Kidney epithelial cell (primary cell): ENCODE data around the gene EMC8. TPM values are rescaled to one million over a fixed set of nuclear protein-coding genes. Genes with fewer than 3 reads are reported as not detected.
A peak's percentile ranks its signal among the peaks of the same experiment; 100 is the strongest.

Experiments
- DNase-seq: peaks from one replicate; pipeline ENCODE4 v3.0.0-alpha.2; 2010; ENCODE audit warnings: low read depth
- H3K27me3 ChIP-seq: 2 replicates; pipeline ENCODE4 v1.6.0; 2011; ENCODE audit warnings: low read length; ENCODE audit not compliant: control insufficient read depth, insufficient read depth
- H3K36me3 ChIP-seq: 2 replicates; pipeline ENCODE4 v1.5.1; 2011; ENCODE audit warnings: low read length; ENCODE audit not compliant: control insufficient read depth, insufficient read depth
- H3K4me3 ChIP-seq: 2 replicates; pipeline ENCODE4 v1.5.1; 2011; ENCODE audit warnings: low read depth, mild to moderate bottlenecking, control low read depth, low read length
- total RNA-seq: library from RNA; depleted of rRNA; stranded (reverse); fragments of >200 nt; gene quantifications from 2 replicates; pipeline ENCODE4 v1.2.3, GENCODE V29; 2015
- TF ChIP-seq, protein P1 (sequence below): IDR thresholded peaks from 2 replicates; pipeline ENCODE4 v1.5.1; 2011; ENCODE audit warnings: mild to moderate bottlenecking, moderate library complexity, low read length, control low read depth, inconsistent platforms; ENCODE audit not compliant: insufficient read depth, poor library complexity, severe bottlenecking

The EMC8 gene
- total RNA-seq, 1 donor from 2014 or later, result 60.7 TPM

DNA sequence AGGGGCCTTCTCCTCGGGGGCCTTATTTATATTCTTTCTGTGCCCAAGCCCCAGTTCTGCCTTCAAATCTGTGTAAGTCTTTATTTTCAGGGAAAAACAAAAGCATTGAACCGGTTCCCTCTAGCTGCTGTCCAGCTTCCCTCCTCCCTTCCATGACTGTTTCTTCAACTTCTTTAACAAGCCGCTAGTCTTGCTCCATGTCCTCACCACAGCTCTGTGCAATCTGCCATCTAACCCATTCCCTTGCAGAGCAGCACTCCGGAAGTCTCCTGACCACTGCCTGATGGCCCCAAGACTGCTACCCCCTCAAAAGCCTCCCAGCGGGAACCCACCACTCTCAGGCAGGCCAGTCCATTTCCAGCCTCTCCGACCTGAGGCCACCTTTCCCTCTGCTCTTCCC, 16.9 kb downstream of the EMC8 start:
- no peak for DNase-seq
- TF ChIP-seq, protein P1, sequence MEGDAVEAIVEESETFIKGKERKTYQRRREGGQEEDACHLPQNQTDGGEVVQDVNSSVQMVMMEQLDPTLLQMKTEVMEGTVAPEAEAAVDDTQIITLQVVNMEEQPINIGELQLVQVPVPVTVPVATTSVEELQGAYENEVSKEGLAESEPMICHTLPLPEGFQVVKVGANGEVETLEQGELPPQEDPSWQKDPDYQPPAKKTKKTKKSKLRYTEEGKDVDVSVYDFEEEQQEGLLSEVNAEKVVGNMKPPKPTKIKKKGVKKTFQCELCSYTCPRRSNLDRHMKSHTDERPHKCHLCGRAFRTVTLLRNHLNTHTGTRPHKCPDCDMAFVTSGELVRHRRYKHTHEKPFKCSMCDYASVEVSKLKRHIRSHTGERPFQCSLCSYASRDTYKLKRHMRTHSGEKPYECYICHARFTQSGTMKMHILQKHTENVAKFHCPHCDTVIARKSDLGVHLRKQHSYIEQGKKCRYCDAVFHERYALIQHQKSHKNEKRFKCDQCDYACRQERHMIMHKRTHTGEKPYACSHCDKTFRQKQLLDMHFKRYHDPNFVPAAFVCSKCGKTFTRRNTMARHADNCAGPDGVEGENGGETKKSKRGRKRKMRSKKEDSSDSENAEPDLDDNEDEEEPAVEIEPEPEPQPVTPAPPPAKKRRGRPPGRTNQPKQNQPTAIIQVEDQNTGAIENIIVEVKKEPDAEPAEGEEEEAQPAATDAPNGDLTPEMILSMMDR, result no peak
- no peaks in the 10 kb centered on the region for H3K27me3 ChIP-seq
- peaks cover 2% of the 10 kb centered on the region for H3K36me3 ChIP-seq
- no peak overlapping the region for H3K4me3 ChIP-seq

DNA sequence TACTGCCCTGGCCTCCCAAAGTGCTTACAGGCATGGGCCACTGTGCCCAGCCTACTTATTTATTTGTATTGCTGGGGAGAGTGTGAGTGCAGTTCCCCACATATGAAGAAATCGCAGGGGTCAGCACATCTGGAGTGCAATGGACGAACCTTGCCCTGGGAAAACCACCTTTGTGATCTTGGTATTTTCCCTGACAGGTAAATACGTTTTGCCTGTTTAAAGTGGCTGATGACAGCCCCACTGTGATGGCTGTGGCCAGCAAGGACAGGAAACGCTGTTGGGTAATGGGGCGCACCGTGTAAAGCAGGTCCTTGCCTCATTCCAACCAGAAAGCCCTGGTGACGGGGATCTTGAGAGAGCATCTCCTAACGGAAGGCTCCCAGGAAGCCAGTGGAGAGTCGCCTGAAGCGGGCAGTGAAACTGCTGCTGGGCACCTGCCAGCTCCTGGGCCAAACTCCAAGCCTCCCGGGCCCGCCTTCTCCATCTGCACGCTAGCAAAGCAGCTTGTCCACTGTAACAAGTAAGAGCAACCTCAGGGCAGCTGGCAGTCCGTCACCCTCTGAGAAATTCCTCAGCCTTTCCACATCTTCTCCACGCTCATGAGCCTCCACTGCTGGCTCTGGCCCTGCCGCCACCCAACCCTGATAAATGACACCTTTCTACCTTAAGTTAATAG, 17.5 kb downstream of the EMC8 start:
- TF ChIP-seq, protein P1, result no peak
- no peaks in the 10 kb centered on the region for H3K27me3 ChIP-seq
- DNase-seq, result no peak
- no peak overlapping the region for H3K4me3 ChIP-seq
- H3K36me3 ChIP-seq, result peaks cover 2% of the 10 kb centered on the region

- H3K27me3 ChIP-seq, result no peaks in the 10 kb centered on the region
- no peak overlapping the region for H3K4me3 ChIP-seq
- DNase-seq, result no peak
- TF ChIP-seq, protein P1, result no peak
- H3K36me3 ChIP-seq, result peaks cover 2% of the 10 kb centered on the region
Observed at GRCh38 chr16:85781156-85781555, 18.2 kb downstream of the EMC8 start.

DNA sequence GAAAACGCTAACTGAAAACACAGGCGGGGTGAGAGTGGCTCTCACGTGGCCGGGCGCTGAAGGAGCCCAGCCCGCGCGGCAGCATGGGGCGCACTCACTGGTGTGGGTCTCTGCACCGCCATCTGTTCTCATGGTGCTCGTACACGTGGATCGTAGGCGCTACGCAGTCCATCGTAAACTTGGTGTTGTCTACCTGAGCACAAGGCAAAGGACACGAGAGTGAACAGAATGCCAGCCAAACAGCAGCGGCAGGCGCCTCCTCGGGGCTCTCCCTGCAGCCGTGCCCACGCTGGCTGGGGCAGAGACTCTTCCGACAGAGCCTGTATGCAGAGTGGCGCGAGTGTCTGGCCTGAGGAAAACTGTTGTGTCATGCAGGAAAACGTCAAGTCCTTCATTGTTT, 19.1 kb downstream of the EMC8 start:
- Histone ChIP-seq H3K36me3 (peaks cover 2% of the 10 kb centered on the region), H3K4me3 (no peak overlapping the region), H3K27me3 (no peaks in the 10 kb centered on the region)
- DNase-seq, result no peak
- TF ChIP-seq, protein P1, result no peak

DNA sequence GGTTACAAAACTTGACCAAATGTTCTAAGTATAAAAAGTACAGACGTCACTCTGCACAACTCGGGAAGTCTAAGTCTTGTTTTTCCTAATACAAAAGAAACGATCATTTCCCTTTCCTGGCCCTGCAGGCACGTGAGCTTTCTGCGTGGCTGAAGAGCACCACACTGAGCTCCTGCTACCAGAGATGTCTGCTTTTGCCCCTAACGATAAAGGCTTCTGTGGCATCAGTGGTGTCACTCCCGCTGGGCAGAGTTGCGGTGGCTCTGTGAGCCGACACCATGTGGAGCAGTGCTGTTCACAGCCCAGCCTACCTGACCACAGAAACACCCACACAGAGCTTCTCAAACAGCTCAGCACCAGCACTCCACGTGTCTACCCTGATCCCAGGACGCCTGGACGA, 20.5 kb downstream of the EMC8 start:
- DNase-seq, result no peak
- TF ChIP-seq, protein P1, result no peak
- peaks cover 2% of the 10 kb centered on the region for H3K36me3 ChIP-seq
- H3K27me3 ChIP-seq, result no peaks in the 10 kb centered on the region
- H3K4me3 ChIP-seq, result no peak overlapping the region

DNA sequence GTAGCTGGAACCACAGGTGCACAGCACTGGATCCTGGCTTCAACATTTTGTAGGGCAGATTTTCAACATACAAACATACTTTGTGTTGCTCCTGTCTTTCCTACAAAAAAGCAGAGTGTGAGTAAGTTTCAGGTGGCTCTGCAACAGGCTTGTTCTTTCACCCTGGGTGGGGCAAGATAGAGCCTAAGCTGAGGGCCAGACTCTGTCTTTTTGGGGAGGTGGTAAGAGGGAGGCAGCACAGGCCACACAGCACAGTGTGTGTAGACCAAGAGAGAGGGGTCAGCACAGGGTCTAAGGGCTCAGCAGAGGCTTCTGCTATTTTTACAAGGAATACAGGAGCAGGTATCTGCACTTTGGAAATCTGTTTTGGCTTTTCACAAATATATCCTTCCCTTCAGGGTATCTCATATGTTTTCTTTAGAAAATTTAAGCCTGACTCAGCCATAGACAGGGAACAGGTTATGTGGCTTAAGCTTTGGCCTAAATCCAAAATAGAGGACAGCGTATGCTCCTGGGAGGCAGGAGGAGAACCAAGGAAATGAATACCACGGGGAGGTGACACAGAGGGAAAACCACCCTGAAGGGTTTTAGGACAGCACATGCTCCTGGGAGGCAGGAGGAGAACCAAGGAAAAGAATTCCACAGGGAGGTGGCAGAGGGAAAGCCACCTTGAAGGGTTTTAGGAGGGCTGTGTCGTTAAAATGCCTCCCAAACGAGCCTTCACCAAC, 21.6 kb downstream of the EMC8 start:
- Histone ChIP-seq H3K36me3 (peaks cover 2% of the 10 kb centered on the region), H3K4me3 (no peak overlapping the region), H3K27me3 (no peaks in the 10 kb centered on the region)
- TF ChIP-seq, protein P1, result no peak
- DNase-seq, result peak; percentile 12
